Measurements from ENCODE around the gene GCH1.

GCH1 gene

DNA sequence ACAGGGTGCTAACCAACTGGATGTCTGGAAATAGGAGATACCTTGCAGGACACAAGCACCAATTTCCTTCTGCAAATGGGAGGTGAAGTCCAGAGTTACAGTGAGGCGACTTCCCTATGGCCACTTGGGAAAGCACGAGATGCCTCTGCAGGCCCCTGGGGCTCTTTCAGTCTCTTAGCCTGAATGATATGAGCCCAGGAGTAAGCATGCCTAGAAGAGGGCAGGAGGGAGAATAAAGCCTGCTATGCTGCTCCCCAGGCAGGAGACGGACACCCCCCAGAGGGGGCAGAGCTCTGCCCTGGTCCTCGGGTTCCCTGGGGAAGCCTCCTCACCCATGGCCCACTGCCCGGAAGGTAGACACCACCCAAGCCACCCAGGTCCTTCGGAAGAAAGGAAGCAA lies 105.1 kb downstream of the GCH1 start:
- no peaks in the 10 kb centered on the region for H3K9me2 ChIP-seq (replicated peaks; ENCODE audit: insufficient read depth, low read length)
- no peaks in the 10 kb centered on the region for H3K27me3 ChIP-seq (replicated peaks; ENCODE audit: insufficient read depth, low read length)
- H3K9me3 ChIP-seq (replicated peaks; ENCODE audit: insufficient read depth, low read length): no peaks in the 10 kb centered on the region
- H3K36me3 ChIP-seq (replicated peaks; ENCODE audit: insufficient read depth, low read length): no peaks in the 10 kb centered on the region
- H3F3A ChIP-seq (ENCODE audit: insufficient read depth, low read length): no peaks in the 10 kb centered on the region
- no peaks in the 10 kb centered on the region for H3K79me2 ChIP-seq (ENCODE audit: low read length)
- no peak overlapping the region for H2AFZ ChIP-seq (ENCODE audit: low read length)
- DNase-seq: no peak
- no peak overlapping the region for H3K9ac ChIP-seq (ENCODE audit: low read length)
- H4K20me1 ChIP-seq (ENCODE audit: insufficient read depth, low read length): no peaks in the 10 kb centered on the region
- TF ChIP-seq EZH2phosphoT487 (IDR thresholded peaks at IDR 0.05; ENCODE audit: low read length) (no peak), EZH2 (optimal IDR thresholded peaks at IDR 0.05; ENCODE audit: low read depth, low read length) (no peak)
- TF ChIP-seq, protein P1, sequence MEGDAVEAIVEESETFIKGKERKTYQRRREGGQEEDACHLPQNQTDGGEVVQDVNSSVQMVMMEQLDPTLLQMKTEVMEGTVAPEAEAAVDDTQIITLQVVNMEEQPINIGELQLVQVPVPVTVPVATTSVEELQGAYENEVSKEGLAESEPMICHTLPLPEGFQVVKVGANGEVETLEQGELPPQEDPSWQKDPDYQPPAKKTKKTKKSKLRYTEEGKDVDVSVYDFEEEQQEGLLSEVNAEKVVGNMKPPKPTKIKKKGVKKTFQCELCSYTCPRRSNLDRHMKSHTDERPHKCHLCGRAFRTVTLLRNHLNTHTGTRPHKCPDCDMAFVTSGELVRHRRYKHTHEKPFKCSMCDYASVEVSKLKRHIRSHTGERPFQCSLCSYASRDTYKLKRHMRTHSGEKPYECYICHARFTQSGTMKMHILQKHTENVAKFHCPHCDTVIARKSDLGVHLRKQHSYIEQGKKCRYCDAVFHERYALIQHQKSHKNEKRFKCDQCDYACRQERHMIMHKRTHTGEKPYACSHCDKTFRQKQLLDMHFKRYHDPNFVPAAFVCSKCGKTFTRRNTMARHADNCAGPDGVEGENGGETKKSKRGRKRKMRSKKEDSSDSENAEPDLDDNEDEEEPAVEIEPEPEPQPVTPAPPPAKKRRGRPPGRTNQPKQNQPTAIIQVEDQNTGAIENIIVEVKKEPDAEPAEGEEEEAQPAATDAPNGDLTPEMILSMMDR (IDR thresholded peaks at IDR 0.05; ENCODE audit: low read length): no peak
- H3K4me1 ChIP-seq (ENCODE audit: low read length): no peaks in the 10 kb centered on the region
- H3K4me3 ChIP-seq (ENCODE audit: low read length): no peak overlapping the region
- no peak overlapping the region for H3K4me2 ChIP-seq (ENCODE audit: low read depth, low read length)
- no peak overlapping the region for H3K27ac ChIP-seq (ENCODE audit: low read length)

DNA sequence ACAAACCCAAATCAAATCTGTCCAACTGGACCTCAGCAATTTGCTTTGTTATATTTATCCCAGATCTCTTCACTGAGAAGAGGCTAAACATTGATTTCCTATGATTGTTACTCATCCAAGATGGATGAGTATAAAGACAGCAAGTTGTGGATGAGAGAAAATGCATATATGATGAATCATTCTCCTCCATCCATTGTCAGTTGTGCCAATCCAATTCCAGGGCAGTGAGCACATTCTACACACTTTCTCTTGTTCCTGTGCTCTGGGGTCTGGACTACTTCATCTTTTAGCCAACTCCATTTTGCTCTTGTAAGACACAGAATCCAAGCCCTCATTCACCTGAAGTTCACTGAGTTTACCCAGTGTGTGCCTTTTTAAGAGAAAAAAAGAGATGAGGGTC lies 105.7 kb downstream of the GCH1 start:
- Histone ChIP-seq H3K27me3 (replicated peaks; ENCODE audit: insufficient read depth, low read length) (no peaks in the 10 kb centered on the region), H4K20me1 (ENCODE audit: insufficient read depth, low read length) (no peaks in the 10 kb centered on the region), H3K4me2 (ENCODE audit: low read depth, low read length) (no peak overlapping the region), H3K27ac (ENCODE audit: low read length) (no peak overlapping the region), H3K79me2 (ENCODE audit: low read length) (no peaks in the 10 kb centered on the region), H3K36me3 (replicated peaks; ENCODE audit: insufficient read depth, low read length) (no peaks in the 10 kb centered on the region), H3K9me3 (replicated peaks; ENCODE audit: insufficient read depth, low read length) (no peaks in the 10 kb centered on the region), H2AFZ (ENCODE audit: low read length) (no peak overlapping the region), H3K4me1 (ENCODE audit: low read length) (no peaks in the 10 kb centered on the region), H3K9me2 (replicated peaks; ENCODE audit: insufficient read depth, low read length) (no peaks in the 10 kb centered on the region), H3F3A (ENCODE audit: insufficient read depth, low read length) (no peaks in the 10 kb centered on the region), H3K9ac (ENCODE audit: low read length) (no peak overlapping the region), H3K4me3 (ENCODE audit: low read length) (no peak overlapping the region)
- DNase-seq: no peak
- TF ChIP-seq EZH2phosphoT487 (IDR thresholded peaks at IDR 0.05; ENCODE audit: low read length): no peak
- TF ChIP-seq, protein P1 (IDR thresholded peaks at IDR 0.05; ENCODE audit: low read length): no peak
- no peak for TF ChIP-seq EZH2 (optimal IDR thresholded peaks at IDR 0.05; ENCODE audit: low read depth, low read length)

- no peaks in the 10 kb centered on the region for H3K36me3 ChIP-seq (replicated peaks; ENCODE audit: insufficient read depth, low read length)
- H3K4me3 ChIP-seq (ENCODE audit: low read length): no peak overlapping the region
- DNase-seq: no peak
- H3K9ac ChIP-seq (ENCODE audit: low read length): no peak overlapping the region
- no peaks in the 10 kb centered on the region for H3K9me2 ChIP-seq (replicated peaks; ENCODE audit: insufficient read depth, low read length)
- no peak overlapping the region for H2AFZ ChIP-seq (ENCODE audit: low read length)
- H4K20me1 ChIP-seq (ENCODE audit: insufficient read depth, low read length): no peaks in the 10 kb centered on the region
- H3K79me2 ChIP-seq (ENCODE audit: low read length): no peaks in the 10 kb centered on the region
- no peaks in the 10 kb centered on the region for H3K4me1 ChIP-seq (ENCODE audit: low read length)
- no peak overlapping the region for H3K27ac ChIP-seq (ENCODE audit: low read length)
- no peaks in the 10 kb centered on the region for H3K27me3 ChIP-seq (replicated peaks; ENCODE audit: insufficient read depth, low read length)
- no peaks in the 10 kb centered on the region for H3K9me3 ChIP-seq (replicated peaks; ENCODE audit: insufficient read depth, low read length)
- H3F3A ChIP-seq (ENCODE audit: insufficient read depth, low read length): no peaks in the 10 kb centered on the region
- H3K4me2 ChIP-seq (ENCODE audit: low read depth, low read length): no peak overlapping the region
- TF ChIP-seq EZH2 (optimal IDR thresholded peaks at IDR 0.05; ENCODE audit: low read depth, low read length) (no peak), EZH2phosphoT487 (IDR thresholded peaks at IDR 0.05; ENCODE audit: low read length) (no peak)
- TF ChIP-seq, protein P1 (IDR thresholded peaks at IDR 0.05; ENCODE audit: low read length): no peak
Measured at GRCh38 chr14:54794796-54795195, 107.8 kb downstream of the GCH1 start.

All from MM.1S (cell line).